Loucy (cell line): ENCODE measurements around the gene CAMK2D.
"Not testable (repeated sequence)": the region's sequence is repeated elsewhere in the genome, so short reads cannot be mapped to it uniquely, and the experiment has no call there.

Source experiments
- EZH2phosphoT487 ChIP-seq: fragments of 200-600 bp; IDR thresholded peaks from 2 replicates; pipeline ENCODE4 v1.6.1; 2018; ENCODE audit warnings: antibody characterized with exemption, mild to moderate bottlenecking, moderate library complexity, borderline replicate concordance
- TF ChIP-seq, protein P1 (sequence below): fragments of 200-600 bp; sonication (generic); conservative IDR thresholded peaks from 2 replicates; pipeline ENCODE4 v1.5.1; 2014; ENCODE audit warnings: mild to moderate bottlenecking, antibody characterized with exemption, low read length

DNA sequence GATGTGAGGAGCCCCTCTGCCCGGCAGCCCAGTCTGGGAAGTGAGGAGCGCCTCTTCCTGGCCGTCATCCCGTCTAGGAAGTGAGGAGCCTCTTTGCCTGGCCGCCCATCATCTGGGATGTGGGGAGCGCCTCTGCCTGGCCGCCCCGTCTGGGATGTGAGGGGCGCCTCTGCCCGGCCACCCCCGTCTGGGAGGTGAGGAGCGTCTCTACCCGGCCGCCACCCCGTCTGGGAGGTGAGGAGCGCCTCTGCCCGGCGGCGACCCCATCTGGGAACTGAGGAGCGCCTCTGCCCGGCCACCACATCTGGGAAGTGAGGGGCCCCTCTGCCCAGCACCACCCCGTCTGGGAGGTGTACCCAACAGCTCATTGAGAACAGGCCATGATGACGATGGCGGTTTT is 34.8 kb upstream of the CAMK2D start:
- TF ChIP-seq, protein P1, sequence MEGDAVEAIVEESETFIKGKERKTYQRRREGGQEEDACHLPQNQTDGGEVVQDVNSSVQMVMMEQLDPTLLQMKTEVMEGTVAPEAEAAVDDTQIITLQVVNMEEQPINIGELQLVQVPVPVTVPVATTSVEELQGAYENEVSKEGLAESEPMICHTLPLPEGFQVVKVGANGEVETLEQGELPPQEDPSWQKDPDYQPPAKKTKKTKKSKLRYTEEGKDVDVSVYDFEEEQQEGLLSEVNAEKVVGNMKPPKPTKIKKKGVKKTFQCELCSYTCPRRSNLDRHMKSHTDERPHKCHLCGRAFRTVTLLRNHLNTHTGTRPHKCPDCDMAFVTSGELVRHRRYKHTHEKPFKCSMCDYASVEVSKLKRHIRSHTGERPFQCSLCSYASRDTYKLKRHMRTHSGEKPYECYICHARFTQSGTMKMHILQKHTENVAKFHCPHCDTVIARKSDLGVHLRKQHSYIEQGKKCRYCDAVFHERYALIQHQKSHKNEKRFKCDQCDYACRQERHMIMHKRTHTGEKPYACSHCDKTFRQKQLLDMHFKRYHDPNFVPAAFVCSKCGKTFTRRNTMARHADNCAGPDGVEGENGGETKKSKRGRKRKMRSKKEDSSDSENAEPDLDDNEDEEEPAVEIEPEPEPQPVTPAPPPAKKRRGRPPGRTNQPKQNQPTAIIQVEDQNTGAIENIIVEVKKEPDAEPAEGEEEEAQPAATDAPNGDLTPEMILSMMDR, result not testable (repeated sequence)
- TF ChIP-seq EZH2phosphoT487, result not testable (repeated sequence)
